Middle frontal gyrus (tissue), 1 donor: Measurements from ENCODE around the gene DGKB.

Experiments used
- DNase-seq: peaks from one replicate; pipeline ENCODE4 v3.0.0-alpha.2; 2015; ENCODE audit warnings: low spot score; ENCODE audit errors: extremely low spot score

DGKB gene

DNA sequence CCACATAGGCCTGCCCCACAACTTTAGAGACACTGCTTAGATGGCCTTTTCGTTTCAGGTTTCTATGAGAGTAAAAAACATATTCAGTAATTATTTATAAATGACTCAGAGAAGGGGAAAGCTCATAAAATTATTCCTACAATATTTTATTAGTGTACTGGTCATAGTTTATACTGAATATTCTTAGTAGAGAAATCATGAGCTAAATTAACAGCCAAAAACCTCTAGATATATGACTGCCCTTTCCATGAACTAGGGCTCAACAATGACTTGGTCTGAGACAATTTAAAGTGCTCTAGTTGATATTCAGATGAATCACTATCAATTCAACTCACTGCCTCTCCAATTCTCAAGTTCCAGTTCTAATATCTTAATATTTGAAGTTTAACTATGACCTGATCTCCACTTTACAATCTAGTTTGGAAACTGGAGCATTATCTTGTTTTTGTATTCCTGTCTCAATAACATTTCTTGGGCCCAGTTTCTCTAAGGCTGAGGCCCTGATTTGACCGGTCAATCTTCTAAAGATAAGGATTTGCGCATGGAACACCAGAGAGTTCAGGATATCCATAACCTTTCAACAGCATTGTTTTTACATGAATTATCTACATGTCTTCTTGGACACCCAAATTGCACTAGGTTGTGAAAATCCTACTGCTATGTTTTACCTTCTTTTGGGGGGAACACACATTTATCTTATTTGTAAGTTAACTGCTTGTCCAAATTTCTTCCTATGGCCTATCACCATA, 141.6 kb downstream of the DGKB start:
- DNase-seq = no peak

DNA sequence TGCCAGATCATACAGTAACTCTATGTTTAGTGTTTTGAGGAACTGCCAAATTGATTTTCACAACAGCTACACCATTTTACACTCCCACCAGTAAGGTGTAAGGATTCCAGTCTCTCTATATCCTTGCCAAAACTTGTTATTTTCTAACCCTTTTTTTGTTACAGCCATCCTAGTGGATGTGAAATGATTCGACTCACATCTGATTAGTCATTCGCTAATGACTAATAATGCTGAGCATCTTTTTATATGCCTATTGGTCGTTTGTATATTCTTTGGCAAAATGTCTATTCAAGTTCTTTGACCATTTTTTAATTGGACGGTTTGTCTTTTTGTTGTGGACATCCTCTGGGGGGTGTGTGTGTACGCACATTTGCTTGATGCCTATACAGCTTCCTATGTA, 142.8 kb downstream of the DGKB start:
- no peak for DNase-seq

DNA sequence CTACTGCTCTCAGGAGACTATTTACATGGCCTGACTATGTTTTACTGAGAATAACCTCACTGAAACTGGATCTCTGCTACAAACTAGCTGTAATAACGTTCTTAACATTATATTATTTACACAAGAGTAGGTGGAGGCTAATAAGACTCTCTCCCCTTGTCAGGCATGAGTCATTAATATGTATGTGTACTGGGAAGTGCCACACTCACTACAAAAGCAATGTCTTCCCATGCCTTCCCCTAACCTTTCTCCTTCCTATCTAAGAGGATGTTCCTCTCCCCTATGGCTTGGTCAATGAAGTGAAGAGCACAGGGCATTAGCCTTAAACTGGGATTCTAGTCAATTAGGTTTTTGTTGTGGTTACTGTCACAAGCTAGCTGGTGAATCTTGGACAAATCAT, 147.9 kb downstream of the DGKB start:
- DNase-seq = no peak

DNA sequence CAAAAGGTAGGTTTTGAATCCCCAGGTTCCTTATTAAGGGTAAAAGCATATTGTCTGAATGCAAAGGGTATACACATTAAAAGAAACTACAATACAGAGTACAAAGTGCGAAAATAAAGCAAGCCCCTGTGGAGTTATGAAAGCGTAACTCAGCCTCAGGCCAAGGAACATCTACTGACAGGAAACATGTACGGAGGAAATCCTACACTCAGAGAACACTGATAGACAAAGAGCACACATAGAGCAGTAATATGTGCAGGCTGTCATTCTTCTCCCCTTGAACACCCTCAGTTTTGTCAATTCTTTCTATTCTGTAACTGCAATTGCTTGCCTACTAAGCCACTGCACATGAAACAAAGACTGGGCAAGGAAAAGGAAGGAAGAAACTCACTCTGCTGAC, 150.2 kb downstream of the DGKB start:
- no peak for DNase-seq

DNA sequence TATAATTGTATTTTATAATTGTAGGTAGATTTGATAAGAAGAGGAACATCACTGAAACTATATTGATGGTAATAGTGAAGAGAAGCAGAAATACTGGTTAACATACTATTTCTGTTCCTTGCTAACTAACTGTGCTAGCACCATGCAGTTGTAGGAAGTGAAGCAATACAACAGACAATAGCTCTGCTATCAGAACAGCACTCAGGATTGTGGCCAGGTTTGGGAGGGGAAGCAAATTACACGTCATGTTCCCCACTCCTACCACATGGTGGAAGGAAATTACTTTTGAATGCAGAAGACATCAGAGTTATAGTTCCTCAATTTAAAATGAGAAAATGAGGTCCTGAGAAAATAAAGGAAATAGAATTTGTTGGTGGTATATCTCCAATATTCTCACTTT, 151.1 kb downstream of the DGKB start:
- no peak for DNase-seq

DNA sequence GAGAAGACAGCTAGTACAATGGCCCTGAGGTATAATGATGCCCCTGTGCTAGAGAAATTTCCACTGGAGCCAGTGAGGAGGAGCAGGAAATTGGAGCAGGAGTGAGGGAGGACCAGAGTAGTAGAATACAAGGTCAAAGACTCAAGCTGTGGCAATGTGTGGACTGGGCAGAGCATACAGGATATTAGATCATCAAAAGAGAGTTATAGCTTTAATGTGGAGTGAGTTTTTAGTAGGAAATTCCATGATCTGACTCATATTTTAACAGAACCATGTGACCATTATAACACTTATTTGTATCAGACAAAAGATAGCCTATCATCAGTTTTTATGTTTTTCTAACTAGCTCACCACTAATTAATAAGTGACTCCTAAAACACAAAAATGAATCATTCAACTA, 154.1 kb downstream of the DGKB start:
- DNase-seq = no peak

DNA sequence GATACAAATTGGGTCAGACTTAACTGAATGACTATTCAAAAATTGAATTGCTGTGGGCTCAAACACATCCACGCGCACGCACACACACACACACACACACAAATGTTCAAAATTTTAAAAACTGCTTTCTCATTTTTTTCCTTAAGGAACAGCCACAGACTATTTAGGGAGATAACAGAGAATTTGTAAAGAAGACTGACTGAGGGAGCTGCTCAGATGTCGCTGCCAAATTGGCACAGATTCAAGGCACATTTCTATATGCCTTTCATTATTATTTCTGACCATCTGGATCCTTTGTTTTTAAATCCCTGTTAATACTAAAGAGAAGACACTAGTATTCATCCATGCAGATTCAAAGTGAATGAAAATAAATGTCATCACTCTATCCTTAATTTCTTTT, 154.8 kb downstream of the DGKB start:
- DNase-seq = no peak

DNA sequence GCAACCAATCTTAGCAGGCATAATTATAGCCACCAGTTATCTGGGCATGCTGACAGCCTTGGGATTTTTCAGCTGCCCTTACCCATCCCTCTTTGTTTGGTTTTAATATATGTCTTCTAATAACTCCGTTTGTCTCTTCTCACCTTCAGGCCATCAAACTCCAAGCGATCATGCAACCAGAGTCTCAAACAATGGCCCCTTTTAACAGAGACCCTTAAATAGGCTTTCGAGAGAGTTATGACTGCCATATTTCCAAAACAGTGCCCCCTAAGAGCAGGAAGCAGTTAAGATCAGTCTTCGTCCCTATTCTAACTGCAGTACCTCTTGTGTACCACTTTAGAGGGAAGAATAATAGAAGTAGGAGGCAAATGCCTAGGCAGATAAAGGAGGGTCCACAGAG, 157.5 kb downstream of the DGKB start:
- no peak for DNase-seq

DNA sequence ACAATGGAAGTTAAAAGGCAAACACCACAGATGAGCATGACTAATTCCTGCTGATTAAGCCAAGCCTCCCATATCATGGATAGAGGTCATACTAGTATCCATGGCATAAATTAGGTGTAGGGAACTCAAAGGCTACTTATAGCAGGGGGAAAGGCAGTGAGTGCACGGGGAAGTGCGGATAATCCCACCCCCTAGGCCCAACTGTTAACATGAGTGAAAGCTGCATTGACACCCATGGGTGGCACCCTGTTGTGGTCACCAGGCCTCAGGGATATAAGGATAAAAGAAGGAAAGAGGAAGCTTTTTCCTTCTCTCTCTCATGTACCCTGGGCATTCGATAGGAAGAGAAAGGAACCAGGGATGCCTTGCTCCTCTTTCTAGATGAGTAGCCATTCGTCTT, 161.9 kb downstream of the DGKB start:
- no peak for DNase-seq

DNA sequence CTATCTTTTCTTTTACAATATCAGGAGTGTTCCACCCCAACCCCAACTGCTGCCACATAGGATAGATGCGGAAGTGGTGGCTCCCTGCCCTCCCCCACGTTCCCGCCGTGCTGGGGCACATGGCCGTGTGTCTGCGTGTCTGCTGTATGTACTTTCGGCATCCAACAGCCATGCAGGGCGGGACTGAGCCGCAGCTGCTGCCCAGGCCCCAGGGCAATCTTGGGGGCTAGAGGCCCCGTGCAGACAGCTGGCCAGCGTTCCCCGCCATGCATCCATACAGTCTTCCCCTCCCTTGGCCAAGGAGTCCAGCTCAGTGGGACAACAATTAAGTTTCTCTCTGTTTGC, 162.7 kb downstream of the DGKB start:
- no peak for DNase-seq

DNA sequence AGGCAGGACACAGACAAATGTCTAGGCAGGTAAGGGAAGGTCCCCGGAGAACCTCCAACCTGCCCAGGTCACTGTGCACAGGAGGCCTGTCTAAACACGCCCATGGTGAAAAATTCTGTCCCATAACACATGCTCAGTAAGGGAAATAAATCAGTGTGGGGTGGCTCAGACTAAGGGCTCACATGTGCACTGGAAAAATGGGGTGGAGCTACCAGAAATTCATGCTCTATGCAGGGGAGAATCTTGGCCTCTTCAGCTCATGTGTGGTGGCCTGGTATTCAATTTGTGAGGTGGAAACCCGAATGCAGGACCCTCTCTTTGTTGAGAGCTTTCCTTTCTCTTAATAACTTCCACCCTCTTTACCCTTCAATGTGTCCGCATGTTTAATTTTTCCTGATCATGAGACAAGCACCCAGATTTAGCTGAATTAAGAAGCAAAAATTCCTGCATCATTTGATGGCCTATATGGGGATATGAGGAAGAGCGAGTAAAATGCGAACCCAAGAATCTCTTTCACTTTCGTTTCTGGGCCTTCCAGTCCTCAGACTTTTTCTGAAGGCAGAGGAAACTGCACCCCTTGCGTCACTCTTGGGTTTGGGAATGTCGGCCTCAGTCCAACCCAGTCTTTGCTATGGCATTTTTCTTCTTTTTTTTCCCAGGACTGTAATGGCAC, 163.2 kb downstream of the DGKB start:
- no peak for DNase-seq

DNA sequence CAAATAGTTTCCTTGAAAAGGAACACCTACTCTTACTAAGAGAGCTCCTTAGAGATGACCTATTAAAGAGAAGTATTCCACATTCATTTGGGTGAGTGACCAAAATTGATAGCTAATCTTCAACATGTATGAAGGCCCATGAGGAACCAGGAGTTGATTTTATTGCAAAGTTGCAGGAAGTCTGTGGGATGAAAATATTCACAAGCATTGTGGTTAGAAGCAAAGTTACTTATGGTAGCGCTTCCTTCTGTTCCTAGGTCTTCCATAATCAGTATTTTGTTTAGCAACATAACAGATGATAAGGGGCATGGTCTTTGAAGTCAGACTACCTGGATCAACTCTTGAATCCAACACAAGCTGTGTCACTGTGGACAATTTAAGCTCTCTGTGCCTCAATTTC, 164.5 kb downstream of the DGKB start:
- DNase-seq = no peak

DNA sequence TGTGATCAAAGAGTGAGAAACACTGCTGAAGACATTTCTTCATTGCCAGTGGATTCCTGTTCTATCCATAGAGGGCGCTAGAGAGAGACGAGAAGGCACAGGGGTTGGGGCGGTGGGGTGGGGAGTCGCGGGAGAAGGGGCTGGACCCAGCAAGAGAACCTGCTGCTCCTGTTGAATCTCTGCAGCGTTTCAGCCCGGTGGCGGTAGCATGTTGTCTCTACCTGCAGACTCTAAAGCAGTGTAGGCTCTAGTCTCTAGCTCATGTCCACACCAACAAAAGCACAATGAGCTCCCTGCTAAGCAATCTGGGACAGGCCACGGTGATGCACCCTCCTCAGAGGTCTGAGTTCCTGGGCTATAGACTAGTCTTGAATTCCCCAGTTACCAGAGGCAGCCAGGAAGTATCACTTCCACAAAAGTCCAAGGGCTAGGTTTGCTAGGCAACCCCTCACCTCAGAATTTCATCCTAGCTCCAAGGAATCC, 167.7 kb downstream of the DGKB start:
- no peak for DNase-seq

DNA sequence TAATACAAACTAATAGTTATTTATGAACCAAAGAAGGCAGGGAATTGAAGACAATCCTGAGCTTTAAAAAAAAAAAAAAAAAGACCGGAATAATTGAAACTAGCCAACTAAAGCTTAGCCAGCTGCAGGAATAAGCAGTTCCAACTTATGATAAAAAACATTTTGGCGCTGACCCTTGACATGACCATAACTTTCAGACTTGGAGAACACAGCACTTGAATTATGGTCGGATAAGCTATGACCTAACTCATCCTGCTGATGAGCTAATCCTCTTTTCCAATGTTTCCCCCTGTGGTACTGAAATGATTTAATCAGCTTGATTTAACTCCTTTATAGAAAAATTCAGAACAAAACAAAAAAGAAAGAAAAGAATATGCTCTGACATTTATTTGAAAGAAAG, 181.8 kb downstream of the DGKB start:
- no peak for DNase-seq

DNA sequence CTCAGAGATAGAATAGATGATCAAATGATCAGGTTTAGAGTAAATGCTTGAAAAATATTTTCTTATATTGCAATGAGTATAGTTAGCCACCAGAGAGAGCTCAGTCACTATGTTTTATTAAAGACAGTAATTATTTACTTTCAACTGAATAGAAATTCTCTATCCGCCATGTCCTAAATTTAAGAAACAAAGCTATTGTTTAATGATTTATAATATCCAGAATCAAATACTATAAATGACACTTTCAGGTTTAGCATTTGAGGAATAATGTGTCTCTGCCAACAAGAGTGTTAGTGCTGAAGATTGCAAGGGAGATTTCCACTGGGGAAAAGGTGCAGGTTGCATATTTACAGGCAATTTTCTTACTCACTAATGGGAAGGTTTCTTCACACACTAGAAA, 184.7 kb downstream of the DGKB start:
- DNase-seq = no peak

DNA sequence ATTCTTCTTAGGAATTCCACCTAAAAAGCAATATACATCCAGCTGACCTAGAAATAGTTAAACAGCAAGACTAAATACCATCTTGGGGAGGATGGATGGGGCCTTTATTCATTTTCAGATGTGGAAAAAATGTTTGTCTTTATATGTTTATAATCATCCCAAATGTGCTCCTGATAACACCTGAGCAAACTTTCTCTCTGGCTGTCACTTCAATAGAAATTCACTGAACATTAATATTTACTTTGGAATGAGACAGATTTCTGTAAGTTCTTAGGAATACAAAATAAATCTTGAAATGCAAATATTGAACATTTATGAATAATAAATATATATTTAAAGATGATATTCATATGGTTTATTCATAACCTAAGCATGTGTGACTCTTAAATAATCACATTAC, 185.4 kb downstream of the DGKB start:
- no peak for DNase-seq

DNA sequence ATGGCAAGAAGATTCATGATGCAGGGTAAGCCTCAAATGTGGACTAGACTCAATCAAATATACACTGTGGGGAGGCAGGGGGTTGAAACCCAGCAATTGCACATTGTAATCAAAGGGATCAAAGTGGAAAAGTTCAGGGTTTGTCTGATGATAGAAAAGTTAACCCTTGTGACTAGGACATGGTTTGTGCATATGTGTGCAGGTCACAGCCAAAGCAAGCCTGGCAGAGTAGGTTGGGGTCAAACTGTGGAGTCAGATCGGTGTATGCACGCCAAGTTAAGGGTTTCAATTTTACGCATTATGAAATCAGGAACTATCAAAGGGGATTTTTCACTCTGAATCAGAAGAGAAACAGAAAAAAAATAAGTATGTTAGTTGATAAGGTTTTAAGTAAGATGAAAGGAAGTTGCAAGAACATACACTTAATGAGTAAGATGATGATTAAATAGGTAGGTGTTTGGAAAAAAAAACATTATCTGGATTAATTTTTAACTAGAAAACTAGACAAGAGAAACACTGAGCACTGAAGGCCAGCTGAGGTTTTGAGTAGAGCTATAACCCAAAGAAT, 188.3 kb downstream of the DGKB start:
- DNase-seq = no peak

DNA sequence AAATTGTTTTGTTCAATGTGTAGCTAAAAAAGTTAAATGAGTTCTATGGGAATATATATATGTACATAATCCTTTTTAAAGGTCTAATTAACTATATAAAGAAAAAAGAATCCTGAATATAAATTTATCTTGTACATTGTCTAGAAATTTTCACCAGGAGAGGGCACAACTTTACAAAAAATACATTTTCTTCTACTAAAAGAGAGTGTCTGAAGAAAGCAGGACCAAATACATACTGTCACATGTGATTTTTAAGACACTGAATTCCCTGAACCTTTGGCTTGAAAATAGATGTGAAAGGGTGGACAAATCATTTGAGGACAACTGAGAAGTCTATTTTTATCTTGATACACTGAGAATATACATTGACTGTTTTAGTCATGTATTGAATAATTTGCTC, 204.3 kb downstream of the DGKB start:
- DNase-seq = no peak

DNA sequence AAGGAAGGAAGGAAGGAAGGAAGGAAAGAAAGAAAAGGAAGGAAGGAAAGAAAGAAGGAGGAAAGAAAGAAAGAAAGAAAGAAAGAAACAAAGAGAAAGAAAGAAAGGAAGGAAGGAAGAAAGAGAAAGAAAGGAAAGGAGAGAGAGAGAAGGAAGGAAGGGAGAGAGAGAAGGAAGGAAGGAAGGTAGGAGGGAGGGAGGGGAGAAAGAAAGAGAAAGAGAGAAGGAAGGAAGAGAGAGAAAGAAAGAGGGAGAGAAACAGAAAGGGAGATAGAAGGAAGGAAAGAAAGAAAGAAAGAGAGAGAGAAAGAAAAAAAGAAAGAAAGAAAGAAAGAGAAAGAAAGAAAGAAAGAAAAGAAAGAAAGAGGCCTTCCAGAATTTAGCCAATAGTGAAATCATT, 204.9 kb downstream of the DGKB start:
- DNase-seq = no peak

DNA sequence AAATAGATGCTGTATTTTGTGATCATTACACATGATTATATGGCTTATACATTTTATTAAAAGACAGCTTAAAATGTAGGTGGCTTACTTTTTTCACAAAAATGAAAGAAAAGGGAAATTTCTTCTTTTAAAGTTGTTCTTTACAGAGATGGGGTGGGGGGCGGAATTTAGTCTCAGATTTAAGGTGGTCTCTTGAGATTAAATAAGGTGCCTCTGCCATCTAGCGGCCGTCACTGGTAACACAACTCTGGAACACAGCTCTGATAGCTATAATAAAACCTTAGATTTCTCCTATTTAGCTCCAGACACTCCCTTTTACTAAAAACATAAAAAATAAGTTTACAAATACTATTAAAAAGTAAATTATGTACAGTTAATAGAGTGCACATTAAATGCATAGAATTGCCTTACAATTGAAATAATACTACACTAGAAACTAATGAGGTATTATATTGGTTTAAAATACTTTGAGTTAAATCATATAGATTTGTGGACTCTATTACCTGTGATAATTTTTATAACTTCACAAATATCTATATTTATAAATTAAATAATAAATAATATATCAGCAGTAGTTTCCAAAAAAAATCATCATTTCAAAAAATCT, 210.9 kb downstream of the DGKB start:
- DNase-seq = peak; percentile 42

DNA sequence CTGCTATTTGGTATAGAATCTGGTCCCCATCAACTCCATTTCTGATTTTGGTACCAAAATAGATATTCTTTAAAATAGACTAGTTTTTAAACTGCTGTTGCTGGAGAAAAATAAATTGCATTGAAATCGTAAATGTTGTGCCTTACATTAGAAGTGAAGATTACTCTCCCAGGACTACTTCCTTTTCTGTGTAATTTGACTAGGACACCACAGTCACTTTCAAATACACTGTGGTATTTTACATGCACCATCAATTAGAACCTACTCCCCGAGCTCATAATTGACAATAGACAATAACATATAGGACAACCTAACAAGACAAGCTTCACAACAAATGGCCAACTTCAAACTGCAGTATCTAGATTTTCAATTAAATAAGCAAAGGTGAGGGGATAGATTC, 211.5 kb downstream of the DGKB start:
- DNase-seq = no peak

DNA sequence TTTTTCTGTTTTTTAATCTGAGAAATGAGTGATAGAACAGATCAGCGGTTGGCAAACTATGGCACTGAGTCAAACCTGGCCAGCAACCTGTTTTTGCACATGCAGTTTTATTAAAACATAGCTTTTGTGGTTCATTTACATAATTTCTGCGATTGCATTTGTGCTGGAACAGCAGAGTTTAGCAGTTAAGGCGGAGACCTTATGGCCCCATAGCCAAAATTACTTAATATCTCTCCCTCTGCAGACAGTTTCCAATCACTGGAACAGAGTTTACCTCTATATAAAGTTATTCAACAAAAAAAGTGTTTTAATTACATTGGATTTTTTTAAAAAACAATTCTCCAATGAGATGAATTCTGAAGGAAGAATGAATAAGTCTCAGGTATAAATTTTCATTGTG, 212.1 kb downstream of the DGKB start:
- no peak for DNase-seq

DNA sequence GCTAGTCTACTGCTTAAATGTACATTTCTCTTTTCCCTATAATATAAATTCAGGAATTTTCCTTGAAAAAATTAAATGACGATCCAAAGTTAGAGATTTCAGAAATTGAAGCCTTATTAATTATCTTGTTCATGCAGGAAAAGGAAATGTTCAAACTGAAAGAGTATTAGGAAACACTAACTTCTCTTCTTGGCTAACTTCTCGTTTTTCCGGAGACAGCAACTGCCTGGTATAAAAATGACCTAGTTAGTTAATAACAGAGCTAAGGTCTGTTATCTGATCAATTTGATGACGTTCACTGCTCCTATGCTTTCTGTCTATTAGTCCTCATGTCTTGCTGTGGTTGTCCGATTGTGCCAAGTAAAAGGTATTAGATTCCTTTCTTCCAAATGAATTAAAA, 212.5 kb downstream of the DGKB start:
- DNase-seq = no peak
